ENCODE results near the gene BHLHA9.

Gene BHLHA9

DNA sequence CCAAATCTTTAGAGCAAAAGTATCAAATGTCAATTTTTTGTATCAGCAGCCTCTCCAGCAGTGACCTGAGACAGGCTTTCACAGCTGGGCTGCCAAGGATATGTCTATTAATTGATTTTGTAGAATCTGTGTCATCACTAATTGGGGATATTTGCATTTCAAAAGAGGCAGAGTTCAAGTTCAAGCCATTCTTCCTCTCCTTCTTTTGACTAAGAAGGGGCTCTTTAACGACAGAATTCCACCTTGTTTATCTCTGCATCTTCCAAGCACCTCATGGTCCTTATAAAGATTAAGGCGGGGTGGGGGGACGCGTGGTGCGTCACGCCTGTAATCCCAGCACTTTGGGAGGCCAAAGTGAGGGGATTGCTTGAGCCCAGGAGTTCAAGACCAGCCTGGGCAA is 15.2 kb upstream of the BHLHA9 start:
- DNase-seq (ENCODE audit: low read depth in 3 of 3) = no peak

DNA sequence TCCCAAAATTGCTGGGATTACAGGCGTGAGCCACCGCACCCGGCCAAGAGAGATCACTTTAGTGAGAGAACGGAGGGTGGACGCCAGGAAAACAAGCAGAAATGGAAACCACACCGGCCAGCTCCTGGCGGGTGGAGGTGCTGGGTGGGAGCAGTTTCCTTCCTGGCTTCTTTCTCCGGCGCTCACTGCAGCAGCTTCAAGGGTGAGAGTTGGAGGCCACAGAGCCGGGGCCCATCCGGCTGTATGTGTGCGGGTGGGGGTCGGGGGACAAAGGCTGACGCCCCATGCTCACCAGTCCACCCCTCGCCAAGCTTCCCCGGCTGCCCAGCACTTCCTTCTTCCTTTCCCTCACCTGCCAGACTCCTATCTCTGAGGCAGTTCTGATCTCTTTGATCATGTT is 13.5 kb upstream of the BHLHA9 start:
- DNase-seq (ENCODE audit: low read depth in 3 of 3) = no peak

DNA sequence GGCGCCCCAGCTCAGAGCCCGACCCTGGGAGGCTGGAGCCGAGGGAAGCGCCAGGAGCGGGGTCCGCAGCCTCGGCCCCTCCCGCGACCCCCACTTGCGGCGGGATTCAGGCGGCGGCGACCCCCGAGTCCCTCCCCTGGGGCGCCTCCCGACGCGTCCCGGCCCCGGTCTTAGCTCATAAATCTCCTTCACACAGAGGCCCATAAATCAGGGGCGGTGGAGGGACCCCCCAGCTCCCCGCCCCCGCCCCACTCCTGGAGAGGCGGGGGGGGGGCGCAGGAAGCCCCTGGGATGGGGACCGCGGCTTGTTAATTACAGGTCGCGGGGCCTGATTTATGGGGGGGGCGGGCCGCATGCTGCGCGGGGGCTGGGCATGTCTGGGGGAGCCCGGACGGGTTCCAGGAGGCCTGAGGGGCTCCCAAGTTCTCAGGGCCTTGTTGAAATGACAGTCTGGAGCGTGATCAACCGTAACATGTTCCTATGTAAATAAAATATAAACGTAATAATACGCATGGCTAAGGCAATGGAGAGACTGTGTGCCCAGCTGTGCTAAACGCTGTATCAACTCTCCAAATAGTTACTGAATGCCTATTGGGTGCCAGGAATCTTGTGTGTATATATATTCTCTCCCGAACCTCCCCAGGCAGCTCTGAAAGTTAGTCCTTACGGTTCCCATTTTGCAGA is 10.0 kb upstream of the BHLHA9 start:
- DNase-seq (ENCODE audit: low read depth in 3 of 3) = no peak

DNA sequence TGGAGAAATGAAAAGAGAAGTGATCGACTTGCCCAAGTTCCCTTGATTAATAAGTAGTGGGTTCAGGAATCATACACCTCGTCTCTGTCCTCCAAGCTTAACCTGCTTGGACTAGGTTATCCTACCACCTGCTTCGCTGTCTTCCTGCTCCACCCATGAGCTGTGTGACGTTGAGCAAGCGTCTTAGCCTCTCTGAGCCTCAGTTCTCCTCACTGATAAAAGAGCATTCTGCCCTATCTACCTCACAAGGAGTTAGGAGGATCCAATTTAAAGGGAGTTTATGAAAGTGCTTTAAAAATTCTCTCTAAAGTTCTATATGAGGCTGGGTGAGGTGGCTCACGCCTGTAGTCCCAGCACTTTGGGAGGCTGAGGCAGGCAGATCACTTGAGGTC is 9.5 kb upstream of the BHLHA9 start:
- no peak for DNase-seq (ENCODE audit: low read depth in 3 of 3)

DNA sequence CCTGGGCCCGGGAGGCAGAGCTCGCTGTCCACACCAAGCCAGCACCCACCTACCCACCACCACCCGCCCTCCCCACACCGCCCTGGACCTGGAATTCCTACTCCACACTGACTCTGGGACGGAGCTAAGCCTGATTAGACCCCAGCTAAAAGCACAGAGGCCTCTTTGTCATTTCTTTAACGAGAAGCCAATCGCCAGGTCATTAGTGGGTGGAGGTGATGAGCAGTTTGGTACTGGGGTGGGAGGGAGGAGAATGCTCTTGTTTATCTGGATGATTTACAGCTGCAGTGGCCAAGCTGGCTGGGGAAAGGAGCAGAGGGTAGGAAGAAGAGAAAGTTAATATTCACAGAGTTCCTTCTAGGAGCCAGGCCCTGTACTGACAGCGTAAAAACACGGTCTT is 6.0 kb upstream of the BHLHA9 start:
- no peak for DNase-seq (ENCODE audit: low read depth in 3 of 3)

DNA sequence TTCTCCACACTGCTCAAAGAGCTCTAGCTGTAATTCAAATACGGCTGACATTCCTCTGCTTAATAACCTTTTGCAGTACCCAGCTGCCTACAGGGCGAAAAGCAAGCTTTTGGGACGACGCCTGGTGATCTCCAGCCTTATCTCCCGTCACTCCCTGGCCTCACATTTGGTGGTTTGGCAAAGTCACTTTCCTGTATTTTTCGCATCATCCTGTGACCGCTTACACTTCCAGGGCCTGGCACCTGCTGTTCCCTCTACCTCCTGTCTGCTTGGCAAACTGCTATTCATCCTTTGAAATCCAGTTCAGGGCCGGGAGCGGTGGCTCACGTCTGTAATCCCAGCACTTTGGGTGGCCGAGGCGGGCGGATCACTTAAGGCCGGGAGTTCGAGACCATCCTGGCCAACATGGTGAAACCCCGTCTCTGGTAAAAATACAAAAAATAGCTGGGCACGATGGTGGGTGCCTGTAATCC is 2.7 kb upstream of the BHLHA9 start:
- no peak for DNase-seq (ENCODE audit: low read depth in 3 of 3)

DNA sequence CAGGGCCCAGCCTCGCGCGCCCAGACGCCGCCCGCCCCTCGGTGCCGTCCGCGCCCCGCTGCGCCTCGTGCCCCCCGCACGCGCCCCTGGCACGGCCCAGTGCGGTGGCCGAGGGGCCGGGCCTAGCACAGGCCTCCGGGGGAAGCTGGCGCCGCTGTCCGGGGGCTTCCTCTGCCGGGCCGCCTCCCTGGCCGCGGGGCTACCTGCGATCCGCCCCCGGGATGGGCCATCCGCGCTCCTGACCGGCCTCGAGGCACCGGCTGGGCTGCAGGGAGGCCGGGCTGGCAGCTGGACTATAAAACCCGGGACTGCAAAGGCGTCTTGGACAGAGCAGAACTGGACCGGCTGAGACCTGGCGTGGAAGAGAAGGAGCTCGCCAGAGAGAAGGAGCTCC is 783 bp downstream of the BHLHA9 start:
- DNase-seq (ENCODE audit: low read depth in 3 of 3) = no peak

DNA sequence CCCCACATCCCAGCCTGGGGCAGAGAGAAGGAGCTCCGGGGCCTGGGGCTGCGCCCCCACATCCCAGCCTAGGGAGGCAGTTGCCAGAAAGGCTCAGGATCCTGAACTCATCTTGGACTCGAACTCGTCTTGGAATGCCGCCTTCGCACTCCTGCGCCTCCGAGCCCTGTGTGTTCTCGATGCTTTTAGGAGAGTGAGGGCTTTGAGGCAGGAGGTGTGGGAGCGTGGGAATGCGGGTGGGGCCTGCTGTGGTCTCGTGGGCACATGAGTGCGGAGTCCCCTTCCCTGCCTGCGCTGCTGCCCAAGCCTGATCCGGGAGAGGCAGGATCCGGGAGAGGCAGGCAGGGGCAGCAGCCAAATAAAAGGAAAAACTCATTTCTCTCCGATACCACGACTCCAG is 1.2 kb downstream of the BHLHA9 start:
- DNase-seq (ENCODE audit: low read depth in 3 of 3) = no peak

DNA sequence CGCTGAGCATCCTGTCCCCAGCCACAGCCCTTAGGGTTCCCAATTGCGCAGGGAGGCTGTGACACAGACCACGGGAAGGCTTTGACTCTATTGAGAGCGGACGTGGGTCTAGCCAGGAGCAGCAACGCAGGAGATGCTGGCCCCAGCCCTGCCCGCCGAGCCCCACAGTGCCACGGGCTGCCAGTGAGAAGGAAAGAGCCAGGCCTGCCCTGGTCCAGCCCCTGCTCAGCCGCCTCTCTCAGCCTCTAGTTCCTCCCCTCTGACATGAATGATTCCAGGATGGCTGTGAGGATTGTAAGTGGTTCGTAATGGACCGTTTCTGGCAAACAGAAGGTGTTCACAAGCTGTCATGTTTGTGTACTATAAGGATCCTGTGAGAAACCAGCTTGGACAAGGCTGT is 2.5 kb downstream of the BHLHA9 start:
- no peak for DNase-seq (ENCODE audit: low read depth in 3 of 3)

DNA sequence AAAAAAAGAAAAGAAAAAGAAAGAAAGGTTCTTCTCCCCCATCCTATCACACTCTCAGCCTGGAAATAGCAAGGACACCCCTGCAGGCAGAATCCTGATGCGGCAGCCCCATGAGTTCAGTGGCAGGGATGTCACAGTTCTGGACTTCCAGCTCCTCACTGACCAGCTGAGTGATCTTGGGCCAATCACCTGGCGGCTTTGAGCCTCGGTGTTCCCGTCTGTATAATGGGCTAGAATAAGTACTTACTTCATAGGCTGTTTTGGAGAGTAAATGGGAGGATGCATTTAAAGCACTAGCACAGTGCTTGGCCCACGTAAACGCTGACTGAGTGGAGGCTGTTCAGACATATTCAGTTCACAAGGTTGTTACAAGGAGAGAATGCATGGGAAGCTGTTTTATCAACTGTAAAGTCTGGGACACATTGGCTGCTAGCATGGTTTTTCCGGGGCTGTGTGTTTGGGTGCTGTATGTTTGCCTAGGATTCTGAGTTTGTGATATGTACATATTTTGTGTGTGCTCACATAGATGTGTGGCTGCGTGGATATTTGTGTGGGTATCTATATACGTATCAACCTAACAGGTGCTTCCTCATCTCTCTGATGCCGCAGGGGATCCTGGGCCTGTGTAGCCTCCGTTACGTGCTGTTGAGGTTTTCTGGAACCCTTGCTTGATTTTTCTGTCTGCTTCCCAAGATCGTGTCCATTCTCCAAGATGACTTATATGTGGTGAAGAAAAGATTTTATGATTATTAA is 3.4 kb downstream of the BHLHA9 start:
- no peak for DNase-seq (ENCODE audit: low read depth in 3 of 3)

DNA sequence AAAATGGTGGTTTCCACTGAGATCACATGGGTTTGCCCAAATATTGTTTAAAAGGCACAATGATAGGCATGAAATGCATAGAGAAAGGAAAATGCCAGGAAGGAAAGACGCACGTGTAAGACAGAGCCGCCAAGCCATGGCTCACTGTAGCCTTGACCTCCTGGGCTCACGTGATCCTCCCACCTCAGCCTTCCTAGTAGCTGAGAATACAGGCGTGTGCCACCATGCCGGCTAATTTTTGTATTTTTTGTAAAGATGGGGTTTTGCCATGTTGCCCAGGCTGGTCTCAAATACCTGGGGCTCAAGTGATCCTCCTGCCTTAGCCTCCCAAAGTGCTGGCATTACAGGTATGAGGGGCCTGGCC is 4.0 kb downstream of the BHLHA9 start:
- no peak for DNase-seq (ENCODE audit: low read depth in 3 of 3)

DNA sequence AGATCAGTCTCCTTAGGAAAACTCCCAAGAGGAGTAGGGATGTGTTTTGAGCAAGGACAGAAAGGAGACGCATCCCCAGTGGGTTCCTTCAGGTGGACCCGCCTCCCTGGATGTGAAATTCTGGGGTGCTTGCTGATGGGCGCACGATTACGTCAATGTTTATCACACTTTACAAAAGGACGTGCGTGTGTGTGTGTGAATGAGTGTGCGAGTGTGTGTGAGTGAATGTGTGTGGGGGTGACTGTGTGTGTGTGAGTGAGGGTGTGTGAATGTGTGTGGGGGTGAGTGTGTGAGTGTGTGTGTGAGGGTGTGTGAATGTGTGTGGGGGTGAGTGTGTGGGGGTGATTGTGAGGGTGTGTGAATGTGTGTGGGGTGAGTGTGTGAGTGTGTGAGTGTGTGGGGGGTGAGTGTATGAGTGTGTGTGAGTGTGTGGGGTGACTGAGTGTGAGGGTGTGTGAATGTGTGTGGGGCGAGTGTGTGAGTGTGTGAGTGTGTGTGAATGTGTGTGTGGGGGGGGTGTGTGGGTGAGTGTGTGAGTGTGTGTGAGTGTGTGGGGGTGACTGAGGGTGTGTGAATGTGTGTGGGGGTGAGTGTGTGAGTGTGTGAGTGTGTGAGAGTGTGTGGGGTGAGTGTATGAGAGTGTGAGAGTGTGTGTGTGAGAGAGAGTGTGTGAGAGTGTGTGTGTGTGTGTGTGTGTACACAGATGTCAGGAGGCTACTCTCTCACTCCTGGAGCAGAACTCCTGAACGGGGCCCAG is 5.1 kb downstream of the BHLHA9 start:
- no peak for DNase-seq (ENCODE audit: low read depth in 3 of 3)

DNA sequence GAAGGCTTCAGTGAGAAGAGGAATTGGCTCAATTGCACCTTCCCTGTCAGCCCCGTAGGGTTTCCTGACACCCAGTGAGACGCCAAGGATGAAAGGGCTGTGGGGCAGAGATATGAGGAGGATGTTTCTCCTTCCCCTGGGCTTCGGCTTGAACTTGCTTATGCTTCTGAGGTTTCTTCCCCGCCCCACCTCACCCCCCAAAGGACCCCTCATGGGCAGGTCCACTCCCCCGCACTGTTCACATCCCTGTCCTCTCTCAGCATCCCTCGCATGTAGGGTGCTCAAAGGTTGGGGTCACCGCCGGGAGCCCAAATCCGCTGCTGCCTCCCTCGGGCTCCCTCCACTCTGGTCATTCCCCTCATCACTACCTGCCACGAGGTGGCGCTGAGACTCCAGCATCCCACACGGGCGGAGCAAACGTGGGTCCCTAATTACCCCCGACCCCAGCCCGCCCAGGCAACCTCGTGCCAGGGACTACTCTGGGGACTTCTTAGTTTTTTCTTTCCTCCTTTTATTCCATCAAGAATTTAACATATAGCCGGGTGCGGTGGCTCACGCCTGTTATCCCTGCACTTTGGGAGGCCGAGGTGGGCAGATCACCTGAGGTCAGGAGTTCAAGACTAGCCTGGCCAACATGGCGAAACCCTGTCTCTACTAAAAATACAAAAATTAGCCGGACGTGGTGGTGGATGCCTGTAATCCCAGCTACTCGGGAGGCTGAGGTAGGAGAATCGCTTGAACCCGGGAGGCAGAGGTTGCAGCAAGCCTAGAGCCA is 5.9 kb downstream of the BHLHA9 start:
- peak; percentile 47 to 64 (median 58) for DNase-seq (ENCODE audit: low read depth in 3 of 3)

DNA sequence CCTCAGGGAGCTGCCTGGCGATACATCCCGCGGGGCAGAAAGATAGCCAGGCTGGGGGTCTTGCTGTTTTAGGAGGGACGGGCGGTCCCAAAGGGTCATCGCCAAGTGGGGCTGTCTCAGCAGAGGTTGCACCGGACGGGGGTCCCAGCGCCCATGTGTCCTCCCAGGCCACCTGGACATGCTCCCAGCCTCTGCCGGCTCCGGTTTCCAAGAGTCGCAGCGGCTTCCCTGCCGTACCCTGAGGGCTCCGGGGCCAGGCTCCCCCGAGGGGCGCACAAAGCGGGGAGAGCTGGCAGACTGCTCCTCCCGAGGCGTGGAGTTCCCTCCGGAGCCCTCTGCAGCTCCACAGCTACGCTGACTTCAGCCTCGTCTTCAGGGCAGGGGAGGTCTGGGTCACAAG is 10.4 kb downstream of the BHLHA9 start:
- no peak for DNase-seq (ENCODE audit: low read depth in 3 of 3)

DNA sequence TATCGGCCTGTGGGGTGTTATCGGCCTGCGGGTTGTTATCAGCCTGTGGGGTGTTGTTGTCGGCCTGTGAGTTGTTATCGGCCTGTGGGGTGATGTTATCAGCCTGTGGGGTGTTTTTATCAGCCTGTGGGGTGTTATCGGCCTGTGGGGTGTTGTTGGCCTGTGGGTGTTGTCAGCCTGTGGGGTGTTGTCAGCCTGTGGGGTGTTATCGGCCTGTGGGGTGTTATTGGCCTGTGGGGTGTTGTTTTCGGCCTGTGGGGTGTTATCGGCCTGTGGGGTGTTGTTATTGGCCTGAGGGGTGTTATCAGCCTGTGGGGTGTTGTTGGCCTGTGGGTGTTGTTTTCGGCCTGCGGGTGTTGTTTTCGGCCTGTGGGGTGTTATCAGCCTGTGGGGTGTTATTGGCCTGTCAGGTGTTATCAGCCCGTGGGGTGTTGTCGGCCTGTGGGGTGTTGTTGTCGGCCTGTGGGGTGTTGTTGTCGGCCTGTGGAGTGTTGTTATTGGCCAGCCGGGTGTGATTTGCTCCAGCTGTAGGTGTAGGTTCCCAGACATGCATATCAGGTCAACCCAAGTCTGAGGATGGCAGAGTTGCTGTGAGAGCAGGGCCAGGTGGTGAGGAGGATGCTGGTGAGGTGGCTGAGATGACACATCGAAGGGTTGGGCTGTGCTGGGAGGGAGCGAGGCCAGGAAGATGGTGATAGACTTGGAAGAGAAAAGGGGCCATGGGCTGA is 16.3 kb downstream of the BHLHA9 start:
- DNase-seq (ENCODE audit: low read depth in 3 of 3) = no peak

DNA sequence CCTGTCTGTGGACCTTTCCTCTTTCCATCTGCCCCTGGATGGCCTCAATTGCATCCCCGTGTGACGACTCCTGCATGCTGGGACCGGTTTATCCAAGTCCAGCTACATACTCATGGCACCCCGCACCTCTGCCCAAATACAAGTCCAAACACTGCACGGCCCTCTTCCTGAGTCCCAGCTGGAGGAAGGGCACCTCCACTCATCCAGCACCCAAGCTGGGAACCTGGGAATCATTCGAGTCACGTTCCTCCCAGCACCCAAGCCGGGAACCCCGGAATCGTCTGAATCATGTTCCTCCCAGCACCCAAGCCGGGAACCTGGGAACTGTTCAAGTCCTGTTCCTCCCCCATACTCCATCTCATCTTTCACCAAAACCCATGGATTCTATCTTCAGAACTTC is 19.5 kb downstream of the BHLHA9 start:
- no peak for DNase-seq (ENCODE audit: low read depth in 3 of 3)

DNA sequence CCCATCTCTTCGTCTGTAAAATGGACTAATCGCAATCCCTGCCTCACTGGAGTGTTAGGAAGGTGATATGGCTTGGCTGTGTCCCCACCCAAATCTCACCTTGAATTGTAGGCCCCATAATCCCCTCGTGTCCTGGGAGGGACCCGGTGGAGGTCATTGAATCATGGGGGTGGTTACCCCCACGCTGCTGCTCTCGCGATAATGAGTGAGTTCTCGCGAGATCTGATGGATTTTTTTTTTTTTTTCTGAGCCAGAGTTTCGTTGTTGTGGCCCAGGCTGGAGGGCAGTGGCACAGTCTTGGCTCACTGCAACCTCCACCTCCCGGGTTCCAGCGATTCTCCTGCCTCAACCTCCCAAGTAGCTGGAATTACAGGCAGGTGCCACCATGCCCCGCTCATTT is 20.4 kb downstream of the BHLHA9 start:
- no peak for DNase-seq (ENCODE audit: low read depth in 3 of 3)

DNA sequence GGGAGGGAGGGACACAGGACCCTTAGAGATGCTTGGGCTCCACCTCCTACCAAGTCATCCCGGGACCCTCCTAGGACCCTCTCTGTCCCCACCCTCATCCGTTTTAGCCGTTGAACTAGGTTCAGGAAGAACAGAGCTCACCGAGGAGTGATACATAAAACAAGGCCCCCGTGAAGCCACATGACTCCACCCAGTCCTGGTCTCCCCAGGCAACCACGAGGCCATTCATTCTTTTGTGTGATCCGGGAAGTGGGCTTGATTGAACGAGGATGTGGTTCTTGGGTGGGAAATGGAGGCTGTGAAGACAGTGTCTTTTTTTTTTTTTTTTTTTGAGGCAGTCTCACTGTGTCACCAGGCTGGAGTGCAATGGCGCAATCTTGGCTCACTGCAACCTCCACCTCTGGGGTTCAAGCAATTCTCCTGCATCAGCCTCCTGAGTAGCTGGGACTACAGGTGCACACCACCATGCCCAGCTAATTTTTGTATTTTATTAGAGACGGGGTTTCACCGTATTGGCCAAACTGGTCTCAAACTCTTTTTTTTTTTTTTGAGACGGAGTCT is 24.0 kb downstream of the BHLHA9 start:
- peak in 2 of 3 experiments; percentile 27 to 40 for DNase-seq (ENCODE audit: low read depth in 3 of 3)

DNA sequence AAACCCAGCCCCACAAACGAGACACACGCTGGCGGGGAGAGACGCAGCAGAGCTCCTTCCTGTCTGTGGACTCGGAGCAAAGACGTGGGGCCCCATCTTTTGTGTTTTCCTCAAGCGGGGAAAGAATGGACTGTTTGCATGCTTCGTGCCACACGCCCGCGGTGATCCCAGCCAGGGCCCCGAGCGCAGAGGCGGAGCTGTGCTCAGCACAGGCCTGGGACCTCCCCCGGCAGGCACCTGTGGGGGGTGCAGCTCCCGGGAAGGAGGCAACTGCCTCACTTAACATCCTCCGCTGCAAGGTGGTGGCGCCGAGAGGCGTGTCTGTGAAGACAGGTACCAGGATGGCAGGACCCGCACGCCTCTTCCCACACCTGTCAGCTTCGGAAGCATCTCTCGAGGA is 28.4 kb downstream of the BHLHA9 start:
- DNase-seq (ENCODE audit: low read depth in 3 of 3) = peak; percentile 13 to 44 (median 28)

DNA sequence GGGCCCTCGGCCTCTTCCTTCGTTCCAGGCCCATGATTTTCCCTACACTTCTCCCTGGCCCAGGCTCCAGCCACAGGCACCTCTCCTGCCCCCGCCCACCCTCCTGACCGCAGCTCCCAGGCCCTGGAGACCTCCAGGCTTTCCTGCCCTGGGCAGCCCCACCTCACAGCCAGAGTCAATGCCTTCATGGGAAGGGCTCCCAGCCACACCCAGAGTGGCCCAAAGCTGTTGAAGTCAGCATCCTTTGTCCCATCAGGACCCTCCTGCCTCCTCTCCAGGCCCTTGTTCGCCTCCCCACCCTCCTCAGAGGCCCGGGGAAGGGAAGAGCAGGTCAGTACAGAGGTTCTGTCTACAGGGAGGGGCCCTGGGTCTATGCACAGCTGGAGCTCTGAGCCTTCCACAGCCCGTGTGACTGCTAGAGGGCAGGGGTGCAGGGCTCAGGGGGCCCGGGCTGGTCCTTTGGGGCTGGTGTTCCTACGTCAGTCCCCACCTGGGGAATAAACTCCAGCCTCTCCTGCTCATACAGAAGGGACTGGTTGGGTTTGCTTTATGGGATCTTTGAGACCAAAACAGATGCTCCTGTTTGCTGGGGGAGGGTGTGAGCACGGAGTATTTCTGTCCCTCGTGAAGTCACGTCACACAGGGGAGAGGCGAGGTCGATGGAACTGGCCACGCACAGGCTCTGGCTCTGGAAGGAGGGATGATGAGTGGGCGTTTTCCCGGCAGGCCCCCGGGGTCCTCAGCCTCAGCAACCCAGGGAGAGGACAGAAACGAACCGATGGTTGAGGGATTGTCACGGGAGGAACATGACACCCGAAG is 29.5 kb downstream of the BHLHA9 start:
- no peak for DNase-seq (ENCODE audit: low read depth in 3 of 3)

Measured in stimulated activated CD4-positive, alpha-beta T cell treated with anti-CD3 and anti-CD28 coated beads, TNF-alpha, amount 100 ng/mL, for 24 hours (primary cell).